Embryonic facial prominence (tissue), 1 donor: ENCODE data around the gene POGLUT3.

ENCODE experiments used
- DNase-seq: peaks from one replicate; pipeline ENCODE4 v3.0.0-alpha.2; 2016; ENCODE audit errors: extremely low spot score

The POGLUT3 gene

DNA sequence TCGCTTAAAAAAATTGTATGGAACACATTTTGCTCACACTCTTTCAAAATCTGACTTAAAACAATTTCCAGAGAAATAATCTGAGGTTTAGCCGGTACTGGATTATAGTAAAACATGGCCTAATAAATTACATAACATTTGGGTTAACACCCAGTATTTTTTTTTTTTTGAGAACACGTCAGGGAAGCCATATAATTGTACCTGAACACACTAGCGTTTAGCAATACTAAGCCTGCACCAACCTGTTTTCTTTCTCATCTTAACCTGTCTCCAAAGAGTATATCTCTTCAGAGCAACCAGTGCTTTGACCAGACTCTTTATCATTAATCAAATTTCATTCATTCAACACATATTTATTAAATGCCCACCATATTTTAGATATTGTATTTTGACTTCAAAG lies 2.0 kb upstream of the POGLUT3 start:
- no peak for DNase-seq

- DNase-seq, result no peak
Observed at GRCh38 chr11:108498816-108499408, 728 bp upstream of the POGLUT3 start.

DNA sequence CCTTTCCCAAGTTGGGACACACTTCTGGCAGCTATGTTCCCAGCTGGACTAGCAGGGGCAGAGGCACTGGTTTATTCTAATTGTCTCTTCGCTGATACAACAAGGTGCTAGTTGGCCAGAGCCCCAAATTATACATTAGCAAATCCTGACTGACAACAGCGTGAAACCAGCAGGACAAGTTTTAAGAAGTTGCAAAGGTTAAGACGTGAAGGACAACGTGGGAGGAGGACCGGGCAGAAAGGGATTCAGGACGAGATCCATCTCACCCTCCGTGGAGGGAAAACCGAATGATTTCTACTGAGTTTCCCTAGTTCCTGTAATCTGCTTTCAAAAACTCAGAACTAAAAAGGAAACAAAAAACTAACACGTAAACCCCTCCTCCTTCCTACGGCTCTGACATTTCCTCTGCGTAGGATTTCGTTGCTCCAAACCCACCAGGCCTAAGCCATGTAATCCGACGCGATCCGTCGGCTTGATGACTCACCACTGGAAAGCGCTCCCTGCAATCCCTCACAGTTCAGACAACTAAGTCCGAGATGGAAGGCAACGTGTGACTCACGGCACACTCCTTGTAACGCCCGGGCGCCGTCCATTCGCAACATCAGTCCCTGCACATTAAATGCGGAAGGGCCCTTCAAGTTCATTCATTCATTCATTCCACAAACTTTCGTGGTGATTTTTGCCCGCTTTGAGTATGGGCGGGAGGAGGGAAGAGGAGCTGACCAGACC lies 703 bp downstream of the POGLUT3 start:
- DNase-seq, result peak; percentile 92

DNA sequence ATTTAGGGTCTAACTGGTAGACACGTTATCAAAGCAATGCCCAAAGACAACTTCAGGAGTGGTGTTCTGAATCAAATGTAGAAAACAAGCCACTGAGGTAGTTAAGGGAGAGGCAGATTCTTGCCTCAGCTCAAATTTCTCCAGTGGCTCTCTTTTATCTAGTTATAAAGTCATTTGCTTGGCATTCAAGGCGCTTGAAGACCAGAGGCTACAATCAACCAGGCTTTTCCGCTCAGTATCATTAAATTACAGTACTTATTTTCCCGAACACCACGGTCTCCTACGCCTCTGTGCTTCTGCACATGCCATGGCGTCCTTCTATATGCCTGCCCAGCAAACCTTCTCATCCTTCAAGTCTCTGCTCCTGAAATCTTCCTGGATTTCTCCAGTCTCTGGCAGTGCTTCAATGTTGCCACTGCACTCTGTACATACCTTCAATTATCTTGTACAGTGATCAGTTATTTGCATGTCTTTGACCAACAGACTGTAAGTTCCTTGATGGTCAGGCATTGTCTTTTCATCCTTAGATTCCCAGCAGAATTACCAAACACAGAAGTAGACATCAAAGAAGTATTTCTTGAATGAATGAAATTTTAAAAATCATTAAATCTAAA lies 1.4 kb downstream of the POGLUT3 start:
- no peak for DNase-seq

DNA sequence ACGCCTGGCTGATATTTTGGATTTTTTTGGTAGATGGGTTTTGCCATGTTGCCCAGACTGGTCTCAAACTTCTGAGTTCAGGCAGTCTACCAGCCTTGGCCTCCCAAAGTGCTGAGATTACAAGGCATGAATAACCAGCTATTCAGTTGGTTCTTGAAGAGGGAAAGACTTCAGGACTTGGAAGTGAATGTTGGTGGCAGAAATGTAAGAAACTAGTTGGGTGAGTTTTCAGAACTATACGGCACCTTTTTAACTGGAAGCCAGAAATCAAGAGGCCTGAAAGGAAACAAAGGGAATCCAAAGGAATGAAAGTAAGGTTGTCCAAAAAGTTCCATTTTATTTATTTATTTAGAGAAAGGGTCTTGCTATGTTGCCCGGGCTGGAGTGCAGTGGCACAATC lies 2.9 kb downstream of the POGLUT3 start:
- DNase-seq, result no peak

DNA sequence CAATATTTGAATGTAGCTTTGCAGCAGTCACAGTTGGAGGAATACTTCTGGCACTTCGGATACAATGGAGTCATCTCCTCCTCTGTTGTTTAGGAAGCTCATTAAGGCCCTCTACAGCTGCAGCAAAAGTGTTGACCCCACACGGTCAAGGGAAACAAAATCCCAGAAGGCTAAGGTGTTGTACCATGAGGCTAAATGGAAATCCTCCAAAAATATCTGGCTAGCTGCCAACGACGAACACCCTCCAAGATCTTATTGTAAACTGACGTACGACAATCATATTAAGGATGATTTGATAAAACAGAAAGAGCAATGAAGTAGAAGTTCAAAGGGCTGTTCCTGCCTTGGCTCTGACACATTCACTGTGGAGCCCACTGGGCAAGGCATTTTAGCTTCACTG lies 4.0 kb downstream of the POGLUT3 start:
- DNase-seq, result no peak

GRCh38 chr11:108491936-108492335 lies 6.2 kb downstream of the POGLUT3 start:
- no peak for DNase-seq

- no peak for DNase-seq
Observed at GRCh38 chr11:108486828-108487227, 11.4 kb downstream of the POGLUT3 start.

DNA sequence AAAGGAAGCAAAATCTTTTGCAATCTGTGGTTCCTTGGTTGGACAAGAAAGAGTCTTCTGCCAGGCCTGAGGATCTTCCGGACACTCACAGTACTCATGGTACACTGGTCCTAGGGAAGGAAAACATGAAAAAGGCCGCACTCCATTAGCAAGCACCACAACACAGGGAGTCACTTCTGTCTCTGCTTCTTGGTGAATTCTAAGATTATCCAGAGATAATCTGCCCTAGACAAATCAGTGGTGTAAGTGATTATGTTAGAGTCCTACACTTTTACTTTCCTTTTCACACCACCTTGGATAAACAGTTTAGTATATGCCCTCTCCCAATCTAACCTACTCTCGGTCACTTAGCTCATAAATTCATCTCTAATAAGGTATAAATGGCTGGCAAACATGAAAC lies 11.9 kb downstream of the POGLUT3 start:
- DNase-seq, result no peak

- no peak for DNase-seq
Observed at GRCh38 chr11:108483163-108483562, 15.0 kb downstream of the POGLUT3 start.

DNA sequence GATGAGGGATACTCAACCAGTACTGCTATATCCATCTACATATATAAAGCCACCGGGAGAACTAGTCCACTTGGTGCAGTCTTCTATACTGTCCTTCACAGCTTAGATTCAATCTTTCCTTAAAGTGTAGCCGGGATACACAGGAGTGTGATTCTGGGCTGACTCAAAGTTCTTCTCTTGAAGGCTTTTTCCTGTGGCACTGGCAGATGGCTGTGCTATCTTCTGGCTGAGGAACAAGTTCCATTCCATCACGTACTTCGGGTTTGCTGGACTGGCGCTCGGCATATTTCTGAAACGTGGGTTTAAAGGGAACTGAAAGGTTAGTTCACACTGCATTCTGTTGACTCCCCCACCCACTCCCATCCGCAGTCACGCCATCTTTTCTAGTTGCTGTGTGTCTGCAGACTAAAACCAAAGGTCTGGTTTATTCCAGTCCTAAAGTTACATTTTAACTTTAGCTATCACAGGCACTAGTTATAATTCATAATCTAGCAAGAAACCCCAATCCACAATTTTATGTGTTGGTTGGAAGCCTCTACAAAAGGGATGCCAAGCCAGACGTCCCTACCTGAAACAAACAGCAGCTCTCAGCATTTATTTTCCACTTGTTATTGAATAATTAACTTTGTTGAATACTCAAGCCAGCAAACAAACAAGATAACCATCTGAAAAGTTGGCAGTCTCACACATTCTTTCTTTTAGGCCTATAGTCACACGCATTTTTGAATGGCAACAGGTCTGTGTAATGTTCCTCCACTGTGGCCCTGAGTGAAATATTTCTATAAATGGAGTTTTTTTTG lies 23.3 kb downstream of the POGLUT3 start:
- DNase-seq, result no peak

DNA sequence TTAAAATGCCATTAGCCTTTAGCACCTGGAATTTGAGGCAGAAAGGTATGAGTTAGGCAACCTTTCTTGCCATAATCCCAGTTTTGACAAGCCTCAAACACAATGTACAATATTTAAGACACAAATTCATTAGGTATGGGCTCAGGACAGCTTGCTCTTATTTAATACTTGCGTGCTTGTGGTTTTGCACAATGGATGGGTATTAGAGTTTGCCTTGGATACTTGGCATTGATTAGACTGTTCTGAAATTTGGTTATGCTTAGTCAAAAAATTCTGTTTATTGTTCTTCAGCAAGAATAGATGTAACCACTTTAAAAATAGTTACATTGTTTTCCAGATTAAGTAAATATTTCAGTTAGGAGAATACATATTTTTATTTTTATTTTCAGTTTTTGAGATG lies 25.5 kb downstream of the POGLUT3 start:
- DNase-seq, result no peak

- DNase-seq, result no peak
Observed at GRCh38 chr11:108468478-108468864, 29.7 kb downstream of the POGLUT3 start.

DNA sequence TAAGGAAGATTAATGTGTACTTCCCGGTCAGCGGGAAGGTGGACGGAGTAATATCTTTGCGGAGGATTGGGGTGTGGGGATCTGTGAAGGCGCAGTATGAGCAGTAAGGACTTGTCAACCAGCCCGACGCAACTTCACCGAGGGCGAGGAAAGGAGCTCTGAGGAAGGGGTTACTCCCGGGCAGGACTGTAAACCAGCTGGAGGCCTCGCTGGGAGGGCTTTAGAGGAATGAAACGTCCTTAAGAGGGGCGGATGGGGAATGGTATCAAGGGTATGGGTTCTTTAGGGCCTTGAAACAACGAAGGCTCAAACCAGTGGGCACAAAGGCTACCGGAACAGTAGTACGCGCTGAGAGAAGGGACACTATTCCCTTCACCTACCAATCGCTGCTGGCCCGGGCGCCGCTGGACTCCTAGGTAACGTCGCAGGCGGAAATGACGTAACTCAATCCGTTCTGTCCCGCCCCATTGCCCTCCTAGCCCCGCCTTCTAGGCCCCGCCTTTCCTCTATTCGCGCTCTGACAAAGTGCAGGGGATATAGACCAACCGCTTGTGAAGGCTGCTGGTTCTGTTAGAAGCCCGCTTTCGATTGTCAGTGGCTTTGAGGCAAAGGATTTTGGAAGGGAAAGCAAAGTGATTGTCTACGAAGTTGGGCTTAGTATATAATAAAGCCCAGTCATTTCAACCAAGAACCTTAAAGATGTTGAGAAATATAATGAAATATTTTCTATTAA lies 30.9 kb downstream of the POGLUT3 start, which contains the start of gene C11orf65:
C11orf65 (minus strand) TSS at position 439 of the 733 bp plus-strand sequence. CDS start 5,970 bp downstream, outside the sequence.
- peak; percentile 97 for DNase-seq

- no peak for DNase-seq
Observed at GRCh38 chr11:108466405-108466804, 31.8 kb downstream of the POGLUT3 start.

DNA sequence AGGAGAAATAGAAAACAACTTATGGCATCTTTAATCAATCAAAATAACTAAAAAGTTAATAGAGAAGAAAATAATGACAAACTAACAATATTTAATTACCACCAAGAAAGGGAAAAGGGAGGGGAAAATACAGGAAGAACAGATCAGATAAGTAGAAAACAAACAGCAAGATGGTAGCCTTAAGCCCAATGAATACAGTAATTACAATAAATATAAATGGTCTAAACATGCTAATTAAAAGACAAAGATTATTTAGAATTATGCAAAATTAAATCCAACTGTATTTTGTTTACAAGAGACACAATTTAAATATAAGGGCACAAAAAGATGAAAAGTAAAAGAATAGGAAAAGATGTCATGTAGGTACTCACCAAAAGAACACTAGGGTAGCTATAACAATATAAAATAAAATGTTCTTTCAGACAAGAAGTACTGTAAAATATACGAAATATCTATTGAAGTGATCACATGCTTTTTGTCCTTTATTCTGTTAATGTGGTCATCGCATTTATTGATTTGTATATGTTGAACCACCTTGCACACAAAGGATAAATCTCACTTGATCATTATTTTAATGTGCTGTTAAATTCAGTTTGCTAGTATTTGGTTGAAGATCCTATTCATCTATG lies 44.9 kb downstream of the POGLUT3 start:
- no peak for DNase-seq
